GM12878 (cell line): ENCODE results near the gene P2RX6. TPM values are rescaled to one million over a fixed set of nuclear protein-coding genes. Genes with fewer than 3 reads are reported as not detected.

ENCODE experiments used
- ATAC-seq: fragments of 200-7000 bp; cut with Tn5 transposase; 3 replicates; pipeline ENCODE4 v1.9.1; 2020; ENCODE audit warnings: mild to moderate bottlenecking, moderate library complexity
- BruUV-seq: library from RNA; stranded (reverse); fragments of 400-500 nt; replicated peaks from 2 replicates; lab custom pipeline; 2021; lab: Mats Ljungman, UMichigan
- CTCF ChIA-PET: fragments of 300-600 bp; sonication (Branson Sonifier 250); formaldehyde crosslinking; extraction: SDS; loops from one replicate; lab custom pipeline; 2021; ENCODE audit warnings: inconsistent platforms; lab: Yijun Ruan, JAX
- POLR2A ChIA-PET: fragments of 350-600 bp; formaldehyde crosslinking; extraction: SDS; loops from one replicate; lab custom pipeline; 2021; ENCODE audit warnings: inconsistent platforms; lab: Charles Lee
- RAD21 ChIA-PET: fragments of 300-600 bp; sonication (Branson Sonifier 250); formaldehyde crosslinking; loops from one replicate; lab custom pipeline; 2023; ENCODE audit warnings: antibody characterized with exemption; ENCODE audit not compliant: unreplicated experiment; lab: Charles Lee
- SMC1A ChIA-PET: fragments of 300-600 bp; sonication (Branson Sonifier 250); formaldehyde crosslinking; loops from one replicate; lab custom pipeline; 2023; ENCODE audit not compliant: unreplicated experiment, uncharacterized antibody; lab: Charles Lee
- DNase-seq: peaks from one replicate; pipeline ENCODE4 v3.0.0-alpha.2; 2011; ENCODE audit warnings: low read depth, low spot score
- FAIRE-seq: peaks from 3 replicates; lab custom pipeline; 2011; peaks lifted over from hg19 to GRCh38; lab: Jason Lieb, UNC
- H2AFZ ChIP-seq: 2 replicates; pipeline ENCODE4 v1.6.0; 2011; ENCODE audit warnings: low read depth, low read length, control low read depth; ENCODE audit not compliant: control insufficient read depth
- H3K27ac ChIP-seq: 2 replicates; pipeline ENCODE4 v1.5.1; 2011; ENCODE audit warnings: control low read depth; ENCODE audit not compliant: control insufficient read depth, insufficient read depth
- H3K27me3 ChIP-seq, 2 experiments: replicated peaks in 1 of 2; 2 replicates each; pipeline versions ENCODE4 v1.6.0 to v1.6.1; 2011; ENCODE audit warnings: low read length in 1 of 2; ENCODE audit not compliant: control insufficient read depth in 2 of 2, insufficient read depth in 2 of 2
- H3K36me3 ChIP-seq, 2 experiments: 2 replicates each; pipeline ENCODE4 v1.5.1; 2011; ENCODE audit warnings: low read length in 1 of 2; ENCODE audit not compliant: control insufficient read depth in 2 of 2, insufficient read depth in 2 of 2
- H3K4me1 ChIP-seq: 2 replicates; pipeline ENCODE4 v1.6.1; 2011; ENCODE audit warnings: mild to moderate bottlenecking, low read length, moderate library complexity, mixed read lengths; ENCODE audit not compliant: control insufficient read depth, insufficient read depth
- H3K4me2 ChIP-seq: 2 replicates; pipeline ENCODE4 v1.6.0; 2011; ENCODE audit warnings: control low read depth; ENCODE audit not compliant: control insufficient read depth, insufficient read depth
- H3K4me3 ChIP-seq: fragments of 200-600 bp; sonication (generic); 2 replicates; pipeline ENCODE4 v1.5.1; 2016
- H3K79me2 ChIP-seq: 2 replicates; pipeline ENCODE4 v1.6.0; 2011; ENCODE audit warnings: low read length; ENCODE audit not compliant: control insufficient read depth, insufficient read depth
- H3K9ac ChIP-seq: 2 replicates; pipeline ENCODE4 v1.8.0; 2011; ENCODE audit warnings: low read length, control low read depth, mixed read lengths; ENCODE audit not compliant: control insufficient read depth, insufficient read depth
- H3K9me3 ChIP-seq: replicated peaks from 3 replicates; pipeline ENCODE4 v1.5.1; 2011; ENCODE audit warnings: mild to moderate bottlenecking, low read length; ENCODE audit not compliant: control insufficient read depth, insufficient read depth
- H4K20me1 ChIP-seq: 2 replicates; pipeline ENCODE4 v1.6.0; 2011; ENCODE audit not compliant: control insufficient read depth, insufficient read depth
- NKRF ChIP-seq: fragments of 450-650 bp; conservative IDR thresholded peaks from 2 replicates; pipeline ENCODE4 v1.6.1; 2017; ENCODE audit warnings: mild to moderate bottlenecking, moderate library complexity
- RBBP5 ChIP-seq: fragments of 200-600 bp; sonication (generic); conservative IDR thresholded peaks from 2 replicates; pipeline ENCODE4 v1.6.1; 2016
- SP1 ChIP-seq: IDR thresholded peaks from one replicate; pipeline ENCODE4 v1.6.1; 2011; ENCODE audit warnings: low read depth, low read length
- ZNF687 ChIP-seq: fragments of 450-650 bp; IDR thresholded peaks from 2 replicates; pipeline ENCODE4 v1.6.1; 2017; ENCODE audit warnings: mild to moderate bottlenecking, moderate library complexity
- WGBS: methylation state at CpG from one replicate; pipeline ENCODE4 v1.1.6; 2016; ENCODE audit warnings: low lambda C conversion rate; ENCODE audit not compliant: insufficient replicate concordance, insufficient coverage; ENCODE audit errors: missing lambda C conversion rate; 5-methylcytosine and 5-hydroxymethylcytosine counted together
- in situ Hi-C: fragments of 300-500 bp; cut with MboI; formaldehyde crosslinking; loops from 9 replicates; pipeline ENCODE4 v1.14.3; 2018; ENCODE audit warnings: mixed read lengths
- intact Hi-C: fragments of 100-400 bp; cut with micrococcal nuclease; formaldehyde crosslinking; loops from one replicate; pipeline ENCODE4 v1.14.2; 2022; ENCODE audit not compliant: unreplicated experiment
- polyA plus RNA-seq, 11 experiments: library from polyadenylated mRNA; depleted of rRNA in 4 of 11; unstranded in 6 of 11; stranded (reverse) in 5 of 11; fragments of >200 nt; fragmentation: Nextera tagmentation in 4 of 11; fragmentation: Illumina TruSeq in 1 of 11; extraction: Ambion mirVana in 4 of 11; extraction: Trizol in 1 of 11; gene quantifications; 1 replicate in 1 of 11; 2 replicates in 10 of 11; pipeline versions ENCODE4 v1.2.1 to v1.2.3, GENCODE V29; 2011 to 2016; ENCODE audit warnings: inconsistent platforms in 2 of 11, missing spikeins in 2 of 11, low read depth in 1 of 11
- total RNA-seq, 4 experiments: library from RNA; depleted of rRNA in 3 of 4; stranded (reverse); fragments of >200 nt in 3 of 4; fragmentation: Illumina TruSeq in 1 of 4; extraction: Trizol in 1 of 4; gene quantifications; 2 replicates each; pipeline versions ENCODE4 v1.2.1 to v1.2.3, GENCODE V29; 2013 to 2021

The P2RX6 gene
- total and polyA plus RNA-seq, 10 of the 15 experiments (the other 5 are each of a cell fraction or from before 2014, with no cell fraction given): 0.03 to 0.21 (median 0.07) TPM; not detected in 5

GRCh38 chr22:21069375-21069774 is 54.4 kb downstream of the P2RX6 start:
- Histone ChIP-seq H3K4me1 (peaks cover 5% of the 10 kb centered on the region), H3K4me3 (no peak overlapping the region), H3K36me3 (no peaks in the 10 kb centered on the region), H2AFZ (no peak overlapping the region), H4K20me1 (no peaks in the 10 kb centered on the region)
- 27% methylated on average over 5 of the region's 5 CpGs for WGBS
- in situ Hi-C loops: no loop called here
- no peak for ATAC-seq
- ChIA-PET POLR2A (no interaction called here), SMC1A (no interaction called here)
- DNase-seq: no peak
- TF ChIP-seq ZNF687 (no peak), SP1 (no peak), RBBP5 (no peak), NKRF (no peak)
- TF ChIP-seq, all 136 proteins: peak for 0
- Histone ChIP-seq H3K9me3 (no peaks in the 10 kb centered on the region), H3K9ac (no peak overlapping the region), H3K79me2 (no peaks in the 10 kb centered on the region), H3K4me2 (no peak overlapping the region), H3K27ac (no peak overlapping the region), H3K27me3 (no peaks in the 10 kb centered on the region; a peak in 1 of 4 replicates)
- ChIA-PET RAD21 (no interaction called here), CTCF (no interaction called here)
- intact Hi-C loops: no loop called here
- FAIRE-seq: no peak
- BruUV-seq: no TSS peak
